ENCODE data around the gene NOP53. TPM values are rescaled to one million over a fixed set of nuclear protein-coding genes. Genes with fewer than 3 reads are reported as not detected.
A peak's percentile ranks its signal among the peaks of the same experiment; 100 is the strongest.

The NOP53 gene
- total RNA-seq (100 to 1,000 TPM; 297 to 510 (median 392) TPM), polyA plus RNA-seq (100 to 1,000 TPM; 304 to 576 TPM)

GRCh38 chr19:47745010-47745901, at the start of gene NOP53:
Gene NOP53, plus strand, starts transcription at chr19:47745546. Its CDS starts 14 bp downstream, at chr19:47745560.
- WGBS, 2 donors = 4% methylated on average over 53 of the region's 53 CpGs
- DNase-seq = peak; percentile 95 to 99 (median 98)
- Histone ChIP-seq H3K4me3 (peak within 1 kb of the TSS; percentile 61 to 78 (median 72)), H3K36me3 (peaks cover 0 to 35% (median 9%) of the 10 kb centered on the region in 3 donors), H3K4me1 (peaks cover 12 to 24% (median 24%) of the 10 kb centered on the region in 3 donors), H3K27me3 (no peaks in the 10 kb centered on the region), H3K9me3 (no peaks in the 10 kb centered on the region), H3K27ac (peak within 1 kb of the TSS; percentile 90 to 98 (median 93))
- peak; percentile 26 for FAIRE-seq
- ATAC-seq = peak; percentile 62 to 79 (median 68)
- TF ChIP-seq CTCF (IDR thresholded peaks at IDR 0.05) = no peak
- intact Hi-C loops (cut with DNase I) = no loop called here

- FAIRE-seq (no peak), DNase-seq (no peak), ATAC-seq (no peak)
- Histone ChIP-seq H3K27ac (no peak overlapping the region), H3K9me3 (no peaks in the 10 kb centered on the region), H3K36me3 (peaks cover 0 to 10% (median 4%) of the 10 kb centered on the region in 3 donors), H3K4me1 (no peaks in the 10 kb centered on the region), H3K27me3 (no peaks in the 10 kb centered on the region), H3K4me3 (no peak overlapping the region)
- no peak for TF ChIP-seq CTCF (IDR thresholded peaks at IDR 0.05)
- WGBS, 2 donors = 94 to 95% methylated on average over 5 to 8 of the region's 8 CpGs
- intact Hi-C loops (cut with DNase I) = loop anchor here (5.0 to 10.0 kb wide), 5 partner anchors 174 to 402 kb away; partner anchors contain the start of gene NAPA (in 1 of the 3)
Observed at GRCh38 chr19:47696635-47697034, 48.7 kb upstream of the NOP53 start.

GRCh38 chr19:47697863-47698609, 47.3 kb upstream of the NOP53 start:
- no peak overlapping the region for H3K27ac ChIP-seq
- intact Hi-C loops (cut with DNase I) = loop anchor here (5.0 to 10.0 kb wide), 5 partner anchors 176 to 403 kb away; partner anchors contain the start of gene NAPA (in 1 of the 3)
- H3K36me3 ChIP-seq = peaks cover 0 to 19% (median 4%) of the 10 kb centered on the region in 3 donors
- H3K27me3 ChIP-seq = no peaks in the 10 kb centered on the region
- FAIRE-seq = no peak
- whole genome bisulfite sequencing, 2 donors = 34 to 38% methylated on average over 21 of the region's 21 CpGs
- peak; percentile 50 to 89 (median 74) for DNase-seq
- no peak overlapping the region for H3K4me3 ChIP-seq
- no peaks in the 10 kb centered on the region for H3K9me3 ChIP-seq
- peak; percentile 64 to 95 (median 90) for TF ChIP-seq CTCF (IDR thresholded peaks at IDR 0.05)
- no peaks in the 10 kb centered on the region for H3K4me1 ChIP-seq
- peak; percentile 85 to 96 (median 94) for ATAC-seq

GRCh38 chr19:47698631-47699359, 46.6 kb upstream of the NOP53 start:
- FAIRE-seq (no peak), DNase-seq (peak in 2 of 6 donors; percentile 43 to 74), ATAC-seq (no peak)
- Histone ChIP-seq H3K4me1 (no peaks in the 10 kb centered on the region), H3K4me3 (no peak overlapping the region), H3K9me3 (no peaks in the 10 kb centered on the region), H3K36me3 (peaks cover 0 to 19% (median 4%) of the 10 kb centered on the region in 3 donors), H3K27me3 (no peaks in the 10 kb centered on the region), H3K27ac (no peak overlapping the region)
- TF ChIP-seq CTCF (IDR thresholded peaks at IDR 0.05) = no peak
- 82 to 87% methylated on average over 44 to 46 of the region's 46 CpGs for WGBS, 2 donors
- intact Hi-C loops (cut with DNase I) = loop anchor here (5.0 to 10.0 kb wide), 5 partner anchors 176 to 404 kb away; partner anchors contain the start of gene NAPA (in 1 of the 3)

Measured in pancreas (tissue), 10 donors.